ENCODE data around the gene OPN3.

GRCh38 chr1:241636291-241636690, 3.9 kb downstream of the OPN3 start:
- no peak for TF ChIP-seq CTCF (conservative IDR thresholded peaks at IDR 0.05; ENCODE audit: low read length)
- TF ChIP-seq EZH2phosphoT487 (IDR thresholded peaks at IDR 0.05; ENCODE audit: borderline replicate concordance, low read depth, low read length), result no peak
